Brain pericyte (primary cell): ENCODE measurements around the gene SNX27.

Experiments used
- DNase-seq: peaks from one replicate; pipeline ENCODE4 v3.0.0-alpha.2; 2012; ENCODE audit warnings: low read depth, low spot score

The SNX27 gene

GRCh38 chr1:151611832-151612500 is at the start of gene SNX27:
Gene SNX27, plus strand, starts transcription at chr1:151612050. Its CDS starts 152 bp downstream, at chr1:151612202.
- peak; percentile 57 for DNase-seq

GRCh38 chr1:151562661-151563060 is 49.2 kb upstream of the SNX27 start:
- DNase-seq = no peak

- no peak for DNase-seq
Measured at GRCh38 chr1:151563376-151563775, 48.5 kb upstream of the SNX27 start.

- DNase-seq = no peak
Measured at GRCh38 chr1:151565502-151566189, 46.2 kb upstream of the SNX27 start.

- DNase-seq = no peak
Measured at GRCh38 chr1:151568626-151569088, 43.2 kb upstream of the SNX27 start.

- DNase-seq = no peak
Measured at GRCh38 chr1:151570819-151571218, 41.0 kb upstream of the SNX27 start.

- no peak for DNase-seq
Measured at GRCh38 chr1:151574575-151575529, 37.0 kb upstream of the SNX27 start.

- DNase-seq = no peak
Measured at GRCh38 chr1:151577173-151577572, 34.7 kb upstream of the SNX27 start.

GRCh38 chr1:151578941-151579340 is 32.9 kb upstream of the SNX27 start:
- no peak for DNase-seq

- DNase-seq = no peak
Measured at GRCh38 chr1:151579436-151580225, 32.2 kb upstream of the SNX27 start.

- DNase-seq = no peak
Measured at GRCh38 chr1:151581451-151581850, 30.4 kb upstream of the SNX27 start.

GRCh38 chr1:151581921-151582320 is 29.9 kb upstream of the SNX27 start:
- DNase-seq = no peak

GRCh38 chr1:151583796-151584195 is 28.1 kb upstream of the SNX27 start:
- DNase-seq = no peak

GRCh38 chr1:151584278-151584677 is 27.6 kb upstream of the SNX27 start:
- no peak for DNase-seq

- no peak for DNase-seq
Measured at GRCh38 chr1:151584780-151585179, 27.1 kb upstream of the SNX27 start.

- no peak for DNase-seq
Measured at GRCh38 chr1:151585622-151586021, 26.2 kb upstream of the SNX27 start.

- no peak for DNase-seq
Measured at GRCh38 chr1:151590961-151591360, 20.9 kb upstream of the SNX27 start.

- no peak for DNase-seq
Measured at GRCh38 chr1:151593730-151594129, 18.1 kb upstream of the SNX27 start.

- DNase-seq = no peak
Measured at GRCh38 chr1:151594143-151594625, 17.7 kb upstream of the SNX27 start.

- no peak for DNase-seq
Measured at GRCh38 chr1:151596166-151596953, 15.5 kb upstream of the SNX27 start.
